IPS DF 6.9 (cell line): ENCODE data around the gene PREX1.
A peak's percentile ranks its signal among the peaks of the same experiment; 100 is the strongest.

Source experiments
- DNase-seq: peaks from one replicate; pipeline ENCODE4 v3.0.0-alpha.2; 2013; ENCODE audit warnings: low read depth, low spot score
- H3K27ac ChIP-seq: one replicate; pipeline ENCODE4 v1.5.1; 2013; ENCODE audit warnings: low read length, control low read depth
- H3K27me3 ChIP-seq: 2 replicates; pipeline ENCODE4 v1.6.1; 2013; ENCODE audit warnings: mild to moderate bottlenecking, low read length; ENCODE audit not compliant: control insufficient read depth, insufficient read depth
- H3K36me3 ChIP-seq: 2 replicates; pipeline ENCODE4 v1.6.1; 2013; ENCODE audit warnings: low read length; ENCODE audit not compliant: control insufficient read depth, insufficient read depth
- H3K4me1 ChIP-seq: 2 replicates; pipeline ENCODE4 v1.6.1; 2013; ENCODE audit warnings: low read length; ENCODE audit not compliant: control insufficient read depth, insufficient read depth
- H3K4me3 ChIP-seq: 2 replicates; pipeline ENCODE4 v1.5.1; 2013; ENCODE audit warnings: mild to moderate bottlenecking, low read length
- H3K9me3 ChIP-seq: 2 replicates; pipeline ENCODE4 v1.6.1; 2013; ENCODE audit warnings: low read length, inconsistent platforms; ENCODE audit not compliant: control insufficient read depth, insufficient read depth
- WGBS: extraction: QIAGEN DNeasy Blood & Tissue Kit; methylation state at CpG from one replicate; pipeline ENCODE4 v1.1.7; 2013; ENCODE audit warnings: mixed read lengths, missing lambda C conversion rate; ENCODE audit not compliant: insufficient read length, insufficient coverage; 5-methylcytosine and 5-hydroxymethylcytosine counted together

Gene PREX1

DNA sequence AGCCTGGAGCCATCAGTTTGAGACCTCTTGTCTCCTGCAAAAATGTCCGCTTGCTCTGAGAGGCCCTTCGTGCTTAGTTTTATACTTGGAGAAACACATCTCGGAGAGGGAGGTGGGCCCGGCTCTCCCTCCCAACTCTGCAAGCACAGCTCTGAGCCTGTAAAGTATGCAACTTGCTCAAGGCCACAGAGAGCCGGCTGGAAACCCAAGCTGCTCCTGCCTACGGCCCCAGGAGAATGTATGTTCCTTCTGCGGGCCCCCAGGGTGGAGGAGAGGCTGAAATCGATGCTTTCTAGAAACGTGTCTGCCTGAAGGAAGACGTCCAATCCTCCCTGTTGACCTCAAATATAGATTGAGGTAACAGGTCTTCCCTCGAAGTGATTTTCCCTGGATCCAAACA lies 205.4 kb downstream of the PREX1 start:
- no peaks in the 10 kb centered on the region for H3K27me3 ChIP-seq
- H3K4me3 ChIP-seq = no peak overlapping the region
- H3K4me1 ChIP-seq = 0 out of 2 replicates have a peak, but pooled peaks cover 2% of the 10 kb centered on the region
- H3K27ac ChIP-seq = no peak overlapping the region
- H3K36me3 ChIP-seq = no peaks in the 10 kb centered on the region
- no peaks in the 10 kb centered on the region for H3K9me3 ChIP-seq
- WGBS = no CpG with 5 or more reads among the region's 11 CpGs
- DNase-seq = no peak

DNA sequence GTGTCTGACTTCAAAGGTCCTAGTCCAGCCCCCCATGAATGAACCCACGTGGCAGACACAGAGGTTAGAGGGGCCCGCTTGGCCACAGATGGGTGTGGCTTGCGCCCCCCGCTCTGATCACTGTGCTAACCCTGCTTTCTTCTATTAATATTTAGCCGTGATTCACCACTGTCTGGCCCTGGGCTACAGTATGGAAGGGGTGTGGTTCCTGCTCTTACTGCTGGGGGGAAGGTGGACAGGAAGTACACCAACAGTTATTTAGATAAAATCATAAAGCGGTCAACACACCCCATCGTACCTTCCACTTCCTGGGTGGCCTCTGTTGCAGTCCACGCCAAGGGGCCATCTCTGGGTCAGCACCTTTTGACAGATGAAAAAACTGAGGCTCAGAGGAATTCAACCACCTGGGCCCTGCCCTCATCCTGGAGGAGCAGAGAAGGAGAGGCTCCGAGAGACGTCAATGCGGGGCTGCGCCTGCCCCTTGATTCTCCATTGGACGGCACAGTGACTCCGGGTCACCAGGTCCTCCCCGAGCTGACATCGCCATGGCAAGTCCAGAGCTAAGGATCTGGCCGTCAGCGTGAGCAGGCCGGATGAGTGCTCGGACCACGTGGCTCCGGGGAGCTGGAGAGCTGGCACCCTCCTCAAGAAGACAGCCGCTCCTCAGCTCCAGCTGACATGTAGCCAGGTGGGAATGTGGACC lies 206.3 kb downstream of the PREX1 start:
- no peaks in the 10 kb centered on the region for H3K9me3 ChIP-seq
- H3K36me3 ChIP-seq = no peaks in the 10 kb centered on the region
- no peak for DNase-seq
- WGBS = no CpG with 5 or more reads among the region's 23 CpGs
- H3K4me3 ChIP-seq = no peak overlapping the region
- H3K27ac ChIP-seq = no peak overlapping the region
- H3K27me3 ChIP-seq = no peaks in the 10 kb centered on the region
- H3K4me1 ChIP-seq = 0 out of 2 replicates have a peak, but pooled peaks cover 2% of the 10 kb centered on the region

DNA sequence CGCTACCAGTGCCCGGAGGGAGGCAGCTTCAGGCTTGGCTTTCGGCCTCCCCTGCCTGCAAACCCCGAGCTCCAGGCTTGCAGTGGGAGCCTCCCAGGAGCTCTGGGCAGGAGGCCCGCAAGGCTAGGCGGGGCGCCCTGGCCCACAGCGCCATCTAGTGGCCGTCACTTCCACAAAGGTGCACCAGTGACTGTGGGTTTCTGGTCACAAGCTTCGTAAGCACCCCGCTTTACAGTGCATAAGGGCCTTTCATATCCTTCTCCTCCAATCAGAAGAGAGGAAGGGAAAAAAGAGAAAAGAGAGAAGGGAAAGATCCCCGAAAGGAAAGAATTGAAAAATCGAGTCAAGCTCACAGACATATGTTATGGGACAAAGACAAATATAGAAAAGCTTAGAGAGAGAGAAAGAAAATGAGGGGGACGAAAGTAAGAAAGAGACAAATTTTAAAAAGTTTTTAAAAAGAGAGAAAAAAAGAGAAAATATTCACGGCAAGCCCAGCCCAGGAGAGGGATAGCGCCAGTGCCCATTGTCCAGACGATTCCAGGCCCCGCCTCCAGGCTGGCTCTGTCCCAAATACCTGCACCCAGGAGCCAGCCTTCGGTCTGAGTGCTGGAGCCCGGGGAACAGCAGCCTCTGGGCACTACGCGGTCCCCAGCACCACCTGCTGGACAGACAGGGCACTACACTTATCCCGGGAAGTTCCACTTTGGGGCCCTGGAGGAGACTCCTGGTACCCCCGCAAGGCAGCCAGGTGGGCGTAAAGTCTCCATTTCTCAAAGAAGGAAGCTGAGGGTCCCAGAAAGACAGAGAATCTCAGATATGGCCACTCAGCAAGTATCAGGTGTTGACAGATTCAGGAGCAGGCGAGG lies 207.1 kb downstream of the PREX1 start:
- Histone ChIP-seq H3K27me3 (no peaks in the 10 kb centered on the region), H3K36me3 (no peaks in the 10 kb centered on the region), H3K4me1 (0 out of 2 replicates have a peak, but pooled peaks cover 2% of the 10 kb centered on the region), H3K4me3 (no peak overlapping the region), H3K27ac (no peak overlapping the region), H3K9me3 (no peaks in the 10 kb centered on the region)
- 100% methylated on average over 1 of the region's 26 CpGs for WGBS
- DNase-seq = peak; percentile 88

DNA sequence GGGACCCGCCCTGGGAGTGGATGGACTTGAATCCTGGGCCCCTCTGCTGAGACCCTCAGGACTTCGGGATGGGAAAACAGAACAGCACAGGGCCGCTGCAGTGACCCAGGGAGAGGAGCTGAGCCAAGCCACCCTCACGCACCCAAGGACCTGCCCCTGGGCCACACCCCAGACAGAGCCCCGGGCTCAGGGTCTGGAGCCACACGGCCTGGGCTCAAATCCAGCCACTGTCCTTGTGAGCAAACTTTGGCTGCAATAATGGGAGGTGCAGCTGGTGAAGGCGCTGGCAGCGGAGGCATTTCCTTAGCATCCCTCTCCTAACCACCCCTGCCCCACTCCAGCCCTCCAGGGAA lies 207.7 kb downstream of the PREX1 start:
- no CpG with 5 or more reads among the region's 8 CpGs for WGBS
- 0 out of 2 replicates have a peak, but pooled peaks cover 2% of the 10 kb centered on the region for H3K4me1 ChIP-seq
- no peak overlapping the region for H3K4me3 ChIP-seq
- no peak for DNase-seq
- H3K27ac ChIP-seq = no peak overlapping the region
- H3K9me3 ChIP-seq = no peaks in the 10 kb centered on the region
- H3K27me3 ChIP-seq = no peaks in the 10 kb centered on the region
- no peaks in the 10 kb centered on the region for H3K36me3 ChIP-seq

DNA sequence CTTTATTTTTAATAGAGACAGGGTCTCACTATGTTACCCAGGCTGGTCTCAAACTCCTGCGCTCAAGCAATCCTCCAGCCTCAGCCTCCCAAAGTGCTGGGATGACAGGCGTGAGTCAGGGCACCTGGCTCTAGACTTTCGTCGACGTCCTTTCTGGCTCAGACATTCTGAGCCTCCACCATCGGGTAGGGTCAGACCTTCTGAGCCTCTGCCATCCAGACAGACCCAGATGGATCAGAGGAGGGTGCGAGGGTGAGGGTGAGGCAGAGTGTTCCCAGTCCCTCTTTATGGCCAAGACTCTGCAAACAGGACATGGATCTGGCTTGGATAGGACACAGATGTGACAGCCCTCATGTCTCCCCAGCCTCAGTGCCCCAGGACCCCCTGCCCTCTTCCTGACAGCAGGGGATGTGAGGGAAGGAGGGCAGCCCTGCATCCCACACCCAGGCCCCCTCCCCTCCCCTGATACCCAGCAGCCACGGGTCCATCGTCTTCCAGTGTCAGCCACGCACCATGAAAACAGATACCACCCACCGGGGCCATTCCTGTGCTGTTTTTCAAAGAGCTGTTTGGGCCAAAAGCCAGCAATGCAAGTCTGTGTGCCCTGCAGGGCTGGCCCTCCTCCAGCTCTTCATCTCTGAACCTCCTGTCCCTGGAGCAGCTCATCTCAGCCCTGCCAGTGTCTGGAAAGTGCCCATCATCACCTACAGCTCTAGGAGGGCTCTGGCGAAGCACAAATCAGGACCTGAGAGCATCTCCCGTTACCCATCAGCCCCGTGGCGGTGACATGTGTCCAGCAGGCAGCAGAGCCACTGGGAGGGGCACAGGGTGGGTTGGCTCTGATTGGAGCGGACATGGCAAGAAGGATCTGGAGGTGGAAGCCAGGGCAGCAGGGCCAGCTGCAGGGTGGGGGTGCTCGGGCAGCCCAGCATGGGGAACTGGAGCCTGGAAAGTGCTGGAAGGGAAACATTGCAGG lies 208.4 kb downstream of the PREX1 start:
- Histone ChIP-seq H3K27me3 (no peaks in the 10 kb centered on the region), H3K4me3 (no peak overlapping the region), H3K4me1 (0 out of 2 replicates have a peak, but pooled peaks cover 2% of the 10 kb centered on the region), H3K36me3 (no peaks in the 10 kb centered on the region), H3K9me3 (no peaks in the 10 kb centered on the region), H3K27ac (no peak overlapping the region)
- no CpG with 5 or more reads among the region's 17 CpGs for WGBS
- no peak for DNase-seq

DNA sequence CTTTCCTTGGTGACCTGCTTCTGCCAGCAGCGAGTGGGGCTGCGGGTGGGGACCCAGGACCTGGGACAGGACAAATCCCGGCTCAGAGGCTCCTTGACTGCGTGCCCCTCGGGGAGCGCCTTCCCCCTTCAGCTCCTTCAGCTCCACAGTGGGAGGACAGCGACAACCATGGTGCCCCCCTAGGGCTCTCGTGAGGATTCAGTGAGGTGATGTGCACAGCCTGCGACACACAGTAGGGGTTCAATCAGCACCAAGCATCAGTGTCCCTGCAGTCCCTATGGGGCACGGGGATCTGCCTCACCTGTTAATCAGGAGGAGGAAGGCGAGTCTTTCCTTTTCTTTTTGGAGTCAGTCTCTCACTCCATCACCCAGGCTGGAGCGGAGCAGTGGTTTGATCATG lies 209.2 kb downstream of the PREX1 start:
- H3K4me3 ChIP-seq = no peak overlapping the region
- no peak for DNase-seq
- no peaks in the 10 kb centered on the region for H3K36me3 ChIP-seq
- no peaks in the 10 kb centered on the region for H3K9me3 ChIP-seq
- no peak overlapping the region for H3K27ac ChIP-seq
- 0 out of 2 replicates have a peak, but pooled peaks cover 2% of the 10 kb centered on the region for H3K4me1 ChIP-seq
- no peaks in the 10 kb centered on the region for H3K27me3 ChIP-seq
- WGBS = no CpG with 5 or more reads among the region's 12 CpGs

DNA sequence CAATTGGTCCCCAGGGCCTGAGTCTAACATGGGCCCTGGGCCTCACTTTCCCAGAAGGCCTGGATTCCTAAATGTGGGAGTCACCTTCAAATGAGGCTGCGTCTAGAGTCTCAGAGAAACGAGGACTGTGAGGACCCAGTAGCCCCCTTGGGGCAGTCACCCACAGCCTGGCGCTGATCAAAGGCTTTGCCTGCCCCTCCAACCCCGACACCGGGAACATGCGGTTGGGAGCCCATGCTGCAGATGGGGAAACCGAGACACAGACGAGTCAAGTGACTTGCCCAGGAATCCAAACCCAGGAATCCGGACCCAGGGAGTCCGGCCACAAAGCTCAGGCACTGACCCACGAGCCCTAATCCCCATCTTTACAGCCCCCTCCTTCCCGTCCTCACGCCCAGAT lies 209.7 kb downstream of the PREX1 start:
- H3K27me3 ChIP-seq = no peaks in the 10 kb centered on the region
- H3K4me3 ChIP-seq = no peak overlapping the region
- WGBS = no CpG with 5 or more reads among the region's 13 CpGs
- DNase-seq = no peak
- no peaks in the 10 kb centered on the region for H3K9me3 ChIP-seq
- 0 out of 2 replicates have a peak, but pooled peaks cover 2% of the 10 kb centered on the region for H3K4me1 ChIP-seq
- H3K36me3 ChIP-seq = no peaks in the 10 kb centered on the region
- no peak overlapping the region for H3K27ac ChIP-seq

DNA sequence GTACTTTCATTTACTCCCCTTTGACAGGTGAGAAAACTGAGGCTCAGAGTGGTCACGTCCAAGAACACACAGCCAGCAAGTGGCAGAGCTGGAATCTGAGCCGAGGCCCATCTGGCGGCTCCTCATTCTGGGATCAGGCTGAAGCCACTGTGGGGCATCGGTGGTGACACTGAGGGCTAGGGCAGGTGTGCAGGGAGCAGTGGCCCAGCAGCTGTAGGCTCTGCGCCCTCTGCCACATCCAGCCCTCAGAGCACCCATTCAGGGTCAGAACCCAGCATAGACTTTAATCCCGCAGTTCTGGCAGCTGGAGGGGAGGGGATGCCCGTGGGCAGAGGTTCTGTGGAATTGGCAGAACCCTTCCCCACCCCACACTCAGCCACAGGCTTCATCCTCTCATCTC lies 210.3 kb downstream of the PREX1 start:
- no peak for DNase-seq
- H3K27me3 ChIP-seq = no peaks in the 10 kb centered on the region
- H3K36me3 ChIP-seq = no peaks in the 10 kb centered on the region
- no CpG with 5 or more reads among the region's 7 CpGs for WGBS
- no peak overlapping the region for H3K4me3 ChIP-seq
- H3K9me3 ChIP-seq = no peaks in the 10 kb centered on the region
- 0 out of 2 replicates have a peak, but pooled peaks cover 2% of the 10 kb centered on the region for H3K4me1 ChIP-seq
- no peak overlapping the region for H3K27ac ChIP-seq

DNA sequence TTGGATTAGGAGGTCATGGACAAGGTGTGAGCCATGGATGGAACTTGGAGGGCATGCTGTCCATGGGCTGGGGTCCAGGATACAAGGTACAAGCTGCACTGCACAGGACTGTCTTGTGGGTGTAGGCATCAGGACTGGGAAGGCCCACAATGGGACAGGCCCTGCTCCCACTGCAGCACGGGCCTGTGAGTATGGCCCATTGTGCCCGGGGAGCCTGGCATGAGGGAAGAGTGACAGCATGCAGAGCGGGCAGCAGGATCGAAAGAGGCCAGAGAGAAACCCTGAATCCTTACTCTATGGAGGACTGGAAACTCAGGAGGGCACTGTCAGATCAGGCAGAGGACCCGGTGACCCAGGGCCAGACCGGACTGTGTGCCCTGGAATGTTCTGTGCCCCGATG lies 211.3 kb downstream of the PREX1 start:
- H3K4me1 ChIP-seq = 0 out of 2 replicates have a peak, but pooled peaks cover 2% of the 10 kb centered on the region
- no peaks in the 10 kb centered on the region for H3K27me3 ChIP-seq
- no peak overlapping the region for H3K27ac ChIP-seq
- no peak for DNase-seq
- no peaks in the 10 kb centered on the region for H3K36me3 ChIP-seq
- no peak overlapping the region for H3K4me3 ChIP-seq
- no CpG with 5 or more reads among the region's 7 CpGs for WGBS
- no peaks in the 10 kb centered on the region for H3K9me3 ChIP-seq

DNA sequence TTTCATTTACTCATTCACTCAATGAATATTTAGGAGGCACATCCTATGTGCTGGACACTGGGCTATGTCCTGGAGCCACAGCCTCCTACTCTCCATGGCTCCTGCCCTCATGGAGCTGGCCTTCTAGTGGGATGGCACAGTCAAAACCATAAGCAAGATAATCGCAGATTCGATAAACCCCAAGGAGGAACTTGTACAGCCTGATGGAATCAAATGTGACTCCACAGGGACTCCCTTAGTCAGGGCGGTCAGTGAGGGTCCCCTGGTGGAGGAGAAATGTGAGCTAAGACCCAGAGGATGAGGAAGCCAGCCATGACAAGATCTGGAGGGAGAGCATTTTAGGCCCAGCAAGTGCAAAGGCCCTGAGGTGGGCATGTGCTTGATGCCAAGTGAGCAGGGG lies 211.9 kb downstream of the PREX1 start:
- Histone ChIP-seq H3K9me3 (no peaks in the 10 kb centered on the region), H3K27me3 (no peaks in the 10 kb centered on the region), H3K4me1 (0 out of 2 replicates have a peak, but pooled peaks cover 2% of the 10 kb centered on the region), H3K4me3 (no peak overlapping the region), H3K27ac (no peak overlapping the region), H3K36me3 (no peaks in the 10 kb centered on the region)
- no peak for DNase-seq
- no CpG with 5 or more reads among the region's 3 CpGs for WGBS
